Right lobe of liver (tissue), 4 donors: ENCODE results near the gene RNASE13.

Experiments
- POLR2A ChIP-seq: fragments of 450-650 bp; IDR thresholded peaks from one replicate; pipeline ENCODE4 v1.6.1; 2017; ENCODE audit warnings: antibody characterized with exemption, mild to moderate bottlenecking
- TF ChIP-seq, protein P1 (sequence below), 4 donors: fragments of 200-600 bp in 3 of 4; fragments of 450-650 bp in 1 of 4; IDR thresholded peaks; one replicate each; pipeline versions ENCODE4 v1.5.1 to v1.8.0; 2016 to 2022; ENCODE audit warnings: antibody characterized with exemption in 4 of 4, mild to moderate bottlenecking in 2 of 4
- donor health status: DM: no; HTN: no; CAD: no.
- donor health status: DM: no; HTN: no; CAD: no.
- donor health status: DM: no; HTN: yes; CAD: no.

- TF ChIP-seq, protein P1, sequence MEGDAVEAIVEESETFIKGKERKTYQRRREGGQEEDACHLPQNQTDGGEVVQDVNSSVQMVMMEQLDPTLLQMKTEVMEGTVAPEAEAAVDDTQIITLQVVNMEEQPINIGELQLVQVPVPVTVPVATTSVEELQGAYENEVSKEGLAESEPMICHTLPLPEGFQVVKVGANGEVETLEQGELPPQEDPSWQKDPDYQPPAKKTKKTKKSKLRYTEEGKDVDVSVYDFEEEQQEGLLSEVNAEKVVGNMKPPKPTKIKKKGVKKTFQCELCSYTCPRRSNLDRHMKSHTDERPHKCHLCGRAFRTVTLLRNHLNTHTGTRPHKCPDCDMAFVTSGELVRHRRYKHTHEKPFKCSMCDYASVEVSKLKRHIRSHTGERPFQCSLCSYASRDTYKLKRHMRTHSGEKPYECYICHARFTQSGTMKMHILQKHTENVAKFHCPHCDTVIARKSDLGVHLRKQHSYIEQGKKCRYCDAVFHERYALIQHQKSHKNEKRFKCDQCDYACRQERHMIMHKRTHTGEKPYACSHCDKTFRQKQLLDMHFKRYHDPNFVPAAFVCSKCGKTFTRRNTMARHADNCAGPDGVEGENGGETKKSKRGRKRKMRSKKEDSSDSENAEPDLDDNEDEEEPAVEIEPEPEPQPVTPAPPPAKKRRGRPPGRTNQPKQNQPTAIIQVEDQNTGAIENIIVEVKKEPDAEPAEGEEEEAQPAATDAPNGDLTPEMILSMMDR (IDR thresholded peaks at IDR 0.05) = no peak
- peak; percentile 29 for TF ChIP-seq POLR2A
These were observed 4.1 kb upstream of the RNASE13 start for GRCh38 chr14:21038441-21039422.
